Fibroblast of skin of right biceps (primary cell): ENCODE data around the gene PPIL3.

Experiments used
- DNase-seq: peaks from one replicate; pipeline ENCODE4 v3.0.0-alpha.2; 2013

The PPIL3 gene

GRCh38 chr2:200860092-200860795 is 28.6 kb downstream of the PPIL3 start:
- DNase-seq = peak; percentile 28

GRCh38 chr2:200856806-200857205 is 32.1 kb downstream of the PPIL3 start:
- no peak for DNase-seq

GRCh38 chr2:200852605-200853004 is 36.3 kb downstream of the PPIL3 start:
- DNase-seq = no peak

GRCh38 chr2:200851398-200852248 is 37.3 kb downstream of the PPIL3 start:
- no peak for DNase-seq

GRCh38 chr2:200850512-200851256 is 38.2 kb downstream of the PPIL3 start:
- DNase-seq = no peak

GRCh38 chr2:200847939-200848338 is 40.9 kb downstream of the PPIL3 start:
- DNase-seq = no peak

- no peak for DNase-seq
Measured at GRCh38 chr2:200847269-200847668, 41.6 kb downstream of the PPIL3 start.

- DNase-seq = no peak
Measured at GRCh38 chr2:200845669-200846325, 43.1 kb downstream of the PPIL3 start.

- DNase-seq = no peak
Measured at GRCh38 chr2:200845194-200845593, 43.7 kb downstream of the PPIL3 start.

- DNase-seq = no peak
Measured at GRCh38 chr2:200843993-200844948, 44.6 kb downstream of the PPIL3 start.

GRCh38 chr2:200839513-200839912 is 49.4 kb downstream of the PPIL3 start:
- DNase-seq = no peak

GRCh38 chr2:200834701-200835100 is 54.2 kb downstream of the PPIL3 start:
- DNase-seq = no peak

GRCh38 chr2:200829258-200829655 is 59.6 kb downstream of the PPIL3 start:
- no peak for DNase-seq

- no peak for DNase-seq
Measured at GRCh38 chr2:200828572-200829257, 60.2 kb downstream of the PPIL3 start.

GRCh38 chr2:200828104-200828503 is 60.8 kb downstream of the PPIL3 start:
- no peak for DNase-seq

GRCh38 chr2:200821686-200822245 is 67.1 kb downstream of the PPIL3 start:
- no peak for DNase-seq
